GM12892 (cell line): Measurements from ENCODE around the gene SLC25A45.

Experiments
- POLR2A ChIP-seq: IDR thresholded peaks from 2 replicates; pipeline ENCODE4 v1.6.1; 2011; ENCODE audit warnings: low read depth, low read length, control low read depth
- POLR2AphosphoS5 ChIP-seq: IDR thresholded peaks from 2 replicates; pipeline ENCODE4 v1.6.1; 2011; ENCODE audit warnings: low read depth, low read length, control low read depth

GRCh38 chr11:65366340-65366773 is 16.1 kb downstream of the SLC25A45 start:
- TF ChIP-seq POLR2A (no peak), POLR2AphosphoS5 (no peak)
